Activated CD4-positive, alpha-beta memory T cell treated with anti-CD3 and anti-CD28 coated beads, Interleukin-2, amount 10 ng/mL, durations not matched to agents 7 days and 5 days (primary cell): ENCODE results near the gene CDH23. TPM values are rescaled to one million over a fixed set of nuclear protein-coding genes. Genes with fewer than 3 reads are reported as not detected.
A peak's percentile ranks its signal among the peaks of the same experiment; 100 is the strongest.
"Not testable (repeated sequence)": the region's sequence is repeated elsewhere in the genome, so short reads cannot be mapped to it uniquely, and the experiment has no call there.

ENCODE experiments used
- CTCF ChIA-PET: fragments of 350-600 bp; sonication (Branson Sonifier 250); formaldehyde crosslinking; loops from one replicate; lab custom pipeline; 2021; ENCODE audit warnings: antibody characterized with exemption, inconsistent platforms; lab: Charles Lee
- POLR2A ChIA-PET: fragments of 350-600 bp; sonication (Branson Sonifier 250); formaldehyde crosslinking; loops from one replicate; lab custom pipeline; 2021; ENCODE audit warnings: antibody characterized with exemption; lab: Charles Lee
- DNase-seq: peaks from one replicate; pipeline ENCODE4 v3.0.0-alpha.2; 2020
- H3K27ac Mint-ChIP-seq: one replicate; pipeline ENCODE4 v1.8.0; 2021; ENCODE audit warnings: mild to moderate bottlenecking, mixed read lengths
- H3K27me3 Mint-ChIP-seq: one replicate; pipeline ENCODE4 v1.8.0; 2021; ENCODE audit warnings: mixed read lengths
- H3K36me3 Mint-ChIP-seq: one replicate; pipeline ENCODE4 v1.8.0; 2021; ENCODE audit warnings: low read depth, mixed read lengths
- H3K4me1 Mint-ChIP-seq: one replicate; pipeline ENCODE4 v1.8.0; 2021; ENCODE audit warnings: mixed read lengths
- H3K4me3 Mint-ChIP-seq: one replicate; pipeline ENCODE4 v1.8.0; 2021; ENCODE audit warnings: mild to moderate bottlenecking, mixed read lengths
- H3K9me3 Mint-ChIP-seq: one replicate; pipeline ENCODE4 v1.8.0; 2021; ENCODE audit warnings: mixed read lengths
- total RNA-seq, 2 experiments: library from RNA; stranded (reverse); gene quantifications; one replicate each; pipeline ENCODE4 v1.2.3, GENCODE V29; 2021

Gene CDH23
- total RNA-seq, 2 experiments from 2014 or later: 1.3 TPM

DNA sequence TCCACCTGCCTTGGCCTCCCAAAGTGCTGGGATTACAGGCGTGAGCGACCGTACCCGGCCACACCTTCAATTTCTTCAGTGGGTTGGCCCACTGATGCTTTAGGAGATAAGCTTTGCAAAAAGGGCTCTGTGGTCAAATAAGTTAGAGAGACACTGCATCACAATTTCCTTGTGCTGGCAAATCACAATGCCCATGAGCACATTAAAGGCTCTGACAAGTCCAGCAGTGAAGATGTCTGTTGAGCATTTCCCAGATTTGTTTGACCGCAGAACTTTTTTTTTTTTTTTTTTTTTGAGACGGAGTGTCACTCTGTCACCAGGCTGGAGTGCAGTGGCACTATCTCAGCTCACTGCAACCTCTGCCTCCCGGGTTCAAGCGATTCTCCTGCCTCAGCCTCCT, 203.5 kb downstream of the CDH23 start:
- POLR2A ChIA-PET, H3K4me1 Mint-ChIP-seq, H3K27ac Mint-ChIP-seq, H3K4me3 Mint-ChIP-seq, H3K9me3 Mint-ChIP-seq, DNase-seq, H3K36me3 Mint-ChIP-seq, H3K27me3 Mint-ChIP-seq: not testable (repeated sequence)
- CTCF ChIA-PET: interaction anchor here (0.7 to 0.8 kb wide), 2 partner anchors 9 to 206 kb away, joined by 5 read pairs; no protein-coding TSS in a partner anchor

DNA sequence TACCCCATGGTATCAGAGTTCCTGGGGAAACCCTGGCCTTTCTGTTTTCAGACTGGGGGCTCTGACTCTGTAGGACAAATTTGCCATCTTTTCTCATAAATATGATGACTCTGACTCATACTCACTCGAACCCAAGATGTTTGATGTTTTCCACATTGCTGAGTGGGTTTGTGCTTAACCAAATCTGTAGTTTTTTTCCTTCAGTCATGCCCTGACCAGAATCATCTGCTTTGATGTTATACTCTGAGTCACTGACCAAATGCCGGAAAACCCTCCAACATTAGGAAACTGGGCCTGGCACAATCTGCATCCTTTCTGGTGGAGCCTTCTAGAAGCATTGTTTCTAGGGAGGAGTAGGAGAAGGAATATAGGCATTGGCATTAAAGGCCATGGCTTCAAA, 204.1 kb downstream of the CDH23 start:
- Mint-ChIP-seq H3K4me1 (peaks cover 7% of the 10 kb centered on the region), H3K27me3 (no peaks in the 10 kb centered on the region), H3K36me3 (no peaks in the 10 kb centered on the region), H3K27ac (no peak overlapping the region), H3K9me3 (no peaks in the 10 kb centered on the region), H3K4me3 (no peak overlapping the region)
- POLR2A ChIA-PET: no interaction called here
- CTCF ChIA-PET: interaction anchor here (0.7 kb wide), 1 partner anchor 206 kb away, joined by 5 read pairs; no protein-coding TSS in a partner anchor
- DNase-seq: no peak

DNA sequence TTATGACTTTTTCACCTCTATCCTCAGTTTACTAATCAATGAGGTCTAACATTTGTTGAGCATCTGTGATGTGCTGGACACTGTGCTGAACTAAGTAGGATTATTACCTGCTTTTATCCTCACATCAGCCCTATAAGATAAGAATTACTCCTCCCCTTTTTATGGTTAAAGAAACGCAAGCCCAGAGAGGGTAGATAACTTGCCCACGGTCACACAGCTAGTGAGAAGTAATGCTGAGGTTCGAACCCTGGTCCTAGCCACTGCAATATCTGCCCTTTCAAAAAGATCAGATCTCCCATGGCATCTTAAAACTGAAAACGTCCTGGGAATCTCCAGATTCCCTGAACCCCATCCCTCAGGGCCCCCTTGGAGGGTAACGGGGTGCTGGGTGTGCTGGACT, 204.6 kb downstream of the CDH23 start:
- no peak for DNase-seq
- Mint-ChIP-seq H3K4me3 (no peak overlapping the region), H3K27me3 (no peaks in the 10 kb centered on the region), H3K9me3 (no peaks in the 10 kb centered on the region), H3K36me3 (no peaks in the 10 kb centered on the region), H3K4me1 (peaks cover 7% of the 10 kb centered on the region), H3K27ac (no peak overlapping the region)
- CTCF ChIA-PET: no interaction called here
- POLR2A ChIA-PET: no interaction called here

DNA sequence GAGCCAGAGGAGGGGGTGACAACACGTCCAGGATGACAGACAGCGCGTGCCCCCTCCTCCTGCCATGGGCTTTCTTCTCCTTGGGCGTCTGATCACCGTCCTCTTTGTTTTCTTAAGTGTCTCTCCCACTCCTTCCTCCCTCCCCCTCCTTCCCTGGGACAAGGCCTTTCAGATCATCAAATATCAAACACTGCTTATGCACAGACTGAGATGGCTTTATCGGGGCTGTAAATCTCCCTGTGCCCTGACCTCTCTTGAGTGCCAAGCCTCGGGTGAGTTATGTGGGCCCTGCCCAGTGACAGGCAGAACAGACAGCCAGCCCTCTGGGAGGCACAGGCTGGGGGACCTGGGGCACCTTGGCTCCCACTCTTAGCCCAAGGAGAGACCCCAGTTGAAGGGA, 206.4 kb downstream of the CDH23 start:
- no peaks in the 10 kb centered on the region for H3K9me3 Mint-ChIP-seq
- H3K27me3 Mint-ChIP-seq: no peaks in the 10 kb centered on the region
- no peak overlapping the region for H3K4me3 Mint-ChIP-seq
- DNase-seq: no peak
- H3K36me3 Mint-ChIP-seq: no peaks in the 10 kb centered on the region
- CTCF ChIA-PET: no interaction called here
- POLR2A ChIA-PET: no interaction called here
- H3K27ac Mint-ChIP-seq: no peak overlapping the region
- peaks cover 7% of the 10 kb centered on the region for H3K4me1 Mint-ChIP-seq

DNA sequence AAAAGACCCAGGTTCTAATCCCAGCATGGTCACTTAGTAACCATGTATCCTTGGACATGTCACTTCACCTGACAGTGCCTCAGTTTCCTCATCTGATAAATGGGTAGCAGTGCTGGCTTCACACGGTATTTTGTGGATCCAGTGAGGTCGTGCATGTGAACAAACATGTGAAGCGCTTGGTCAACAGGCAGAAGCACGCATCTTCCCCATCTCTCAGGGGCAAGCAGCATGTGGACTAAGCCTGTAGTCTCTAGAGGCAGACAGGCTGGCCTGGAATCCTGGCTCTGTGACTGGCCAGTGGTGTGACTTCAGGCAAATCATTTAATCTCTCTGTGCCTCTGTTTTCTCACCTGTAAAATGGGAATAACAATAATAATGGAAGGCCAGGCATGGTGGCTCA, 207.0 kb downstream of the CDH23 start:
- Mint-ChIP-seq H3K27me3 (no peaks in the 10 kb centered on the region), H3K4me1 (peaks cover 7% of the 10 kb centered on the region), H3K27ac (no peak overlapping the region), H3K4me3 (no peak overlapping the region), H3K9me3 (no peaks in the 10 kb centered on the region), H3K36me3 (no peaks in the 10 kb centered on the region)
- CTCF ChIA-PET: no interaction called here
- POLR2A ChIA-PET: no interaction called here
- no peak for DNase-seq

DNA sequence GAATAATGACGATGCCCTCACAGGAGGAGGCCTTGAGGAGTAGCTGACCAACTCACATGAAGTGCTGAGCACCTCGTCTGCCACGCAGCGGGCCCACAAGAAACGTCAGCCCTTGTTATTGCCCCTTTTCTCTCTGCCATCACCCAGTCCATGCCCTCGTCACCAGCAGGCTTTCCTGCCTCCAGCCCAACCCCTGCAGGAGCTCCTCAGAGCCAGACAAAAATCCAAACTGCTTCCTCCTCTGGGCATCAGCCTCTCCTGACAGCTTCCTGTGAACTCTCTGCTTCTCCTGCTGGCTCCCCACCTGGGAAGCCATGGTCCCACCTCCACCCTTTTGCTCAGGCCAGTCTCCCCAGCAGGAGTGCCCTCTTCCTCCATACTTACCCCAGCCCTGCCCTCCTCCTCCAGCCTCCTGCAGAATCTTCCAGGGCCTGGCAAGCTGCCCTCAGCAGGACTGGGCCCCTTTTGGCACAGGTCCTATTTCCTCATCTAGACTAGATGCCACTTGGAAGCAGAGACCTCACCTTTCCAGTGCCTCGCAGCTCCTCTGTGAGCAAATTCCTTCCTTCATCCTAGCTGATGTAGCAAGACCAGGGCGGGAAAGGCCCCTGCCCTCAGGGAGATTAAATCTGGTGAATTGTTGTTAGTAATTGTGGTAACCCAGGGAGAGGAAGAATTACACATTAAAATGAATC, 207.8 kb downstream of the CDH23 start:
- DNase-seq: no peak
- Mint-ChIP-seq H3K36me3 (no peaks in the 10 kb centered on the region), H3K27me3 (no peaks in the 10 kb centered on the region), H3K4me3 (no peak overlapping the region), H3K4me1 (peaks cover 7% of the 10 kb centered on the region), H3K27ac (no peak overlapping the region), H3K9me3 (no peaks in the 10 kb centered on the region)
- CTCF ChIA-PET: interaction anchor here (0.5 kb wide), 2 partner anchors 178 to 226 kb away, joined by 3 to 4 read pairs; no protein-coding TSS in a partner anchor
- POLR2A ChIA-PET: no interaction called here

DNA sequence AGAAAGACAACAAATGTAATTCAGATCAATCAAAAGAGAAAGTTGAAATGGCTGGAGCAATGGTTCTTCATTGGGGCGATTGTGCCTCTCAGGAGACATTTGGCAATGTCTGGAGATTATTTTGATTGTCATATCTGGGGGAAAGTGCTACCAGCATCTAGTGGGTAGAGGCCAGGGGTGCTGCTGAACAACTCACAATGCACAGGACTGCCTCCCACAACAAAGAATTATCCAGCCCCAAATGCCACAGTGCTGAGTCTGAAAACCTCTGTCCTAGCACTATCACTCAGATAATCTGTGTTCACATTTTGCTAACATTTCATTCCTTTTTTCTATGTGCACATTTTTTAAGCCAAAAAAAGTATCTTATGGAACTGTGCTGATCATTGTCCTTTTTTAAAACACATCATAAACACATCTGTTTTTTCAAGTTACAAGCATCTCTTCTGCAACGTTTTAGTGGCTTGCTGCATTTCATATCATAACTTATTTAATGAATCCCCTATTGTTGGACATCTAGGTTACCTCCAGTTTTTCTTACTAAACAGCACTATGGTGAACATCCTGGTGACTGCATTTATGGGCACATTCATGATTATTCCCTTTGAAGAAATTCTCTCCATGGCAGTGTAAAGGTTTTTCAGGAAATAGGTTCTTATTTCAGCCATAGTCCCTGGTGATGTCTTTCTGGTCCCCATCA, 208.7 kb downstream of the CDH23 start:
- no peak overlapping the region for H3K27ac Mint-ChIP-seq
- H3K36me3 Mint-ChIP-seq: no peaks in the 10 kb centered on the region
- H3K9me3 Mint-ChIP-seq: no peaks in the 10 kb centered on the region
- peaks cover 2% of the 10 kb centered on the region for H3K27me3 Mint-ChIP-seq
- POLR2A ChIA-PET: no interaction called here
- no peak overlapping the region for H3K4me3 Mint-ChIP-seq
- CTCF ChIA-PET: interaction anchor here (0.5 to 0.7 kb wide), 2 partner anchors 217 to 227 kb away, joined by 3 read pairs; no protein-coding TSS in a partner anchor
- no peak for DNase-seq
- H3K4me1 Mint-ChIP-seq: peaks cover 7% of the 10 kb centered on the region

DNA sequence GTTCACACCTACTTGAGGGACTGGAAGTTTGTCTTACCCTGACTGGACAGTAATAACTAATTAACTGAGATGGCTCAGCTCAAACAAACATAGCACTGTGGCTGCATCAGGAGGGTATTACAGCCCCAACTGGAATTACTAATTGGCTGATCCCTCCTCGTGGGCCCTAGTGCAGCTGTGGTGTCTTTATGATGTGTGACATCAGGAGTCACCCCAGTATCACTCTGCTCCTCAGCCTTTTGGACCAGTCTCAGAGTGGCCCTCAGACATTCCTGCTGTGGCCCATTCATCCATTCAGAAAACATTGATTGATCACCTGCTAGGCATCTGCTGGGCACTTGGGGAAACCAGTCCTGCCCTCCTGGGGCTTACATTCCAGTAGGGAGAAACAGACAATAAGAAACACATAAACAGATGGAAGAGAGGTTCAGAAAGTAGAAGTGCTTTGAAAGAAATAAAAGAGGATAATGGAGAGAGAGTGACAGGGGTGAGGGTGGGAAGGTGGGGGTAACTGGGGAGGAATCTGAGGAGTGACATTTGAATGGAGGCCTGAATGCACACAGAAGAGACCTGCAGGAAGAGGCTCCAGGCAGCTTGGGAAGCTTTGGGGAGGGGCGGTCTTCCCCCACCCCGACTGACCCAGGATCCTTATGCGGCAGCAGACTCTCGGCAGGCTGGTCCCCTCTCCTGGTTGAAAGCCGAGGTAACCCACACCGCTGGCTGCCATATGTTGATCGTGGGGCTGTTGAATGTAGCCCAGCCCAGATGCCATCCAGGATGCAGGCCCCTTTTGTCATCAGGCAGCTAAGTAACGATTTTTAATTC, 209.7 kb downstream of the CDH23 start:
- H3K4me1 Mint-ChIP-seq: no peaks in the 10 kb centered on the region
- no peak overlapping the region for H3K27ac Mint-ChIP-seq
- DNase-seq: no peak
- no peaks in the 10 kb centered on the region for H3K36me3 Mint-ChIP-seq
- H3K27me3 Mint-ChIP-seq: peaks cover 2% of the 10 kb centered on the region
- ChIA-PET POLR2A (no interaction called here), CTCF (interaction anchor here (0.7 to 1.4 kb wide), 3 partner anchors 36 to 216 kb away, joined by 3 to 5 read pairs (median 3); no protein-coding TSS in a partner anchor)
- no peak overlapping the region for H3K4me3 Mint-ChIP-seq
- no peaks in the 10 kb centered on the region for H3K9me3 Mint-ChIP-seq

DNA sequence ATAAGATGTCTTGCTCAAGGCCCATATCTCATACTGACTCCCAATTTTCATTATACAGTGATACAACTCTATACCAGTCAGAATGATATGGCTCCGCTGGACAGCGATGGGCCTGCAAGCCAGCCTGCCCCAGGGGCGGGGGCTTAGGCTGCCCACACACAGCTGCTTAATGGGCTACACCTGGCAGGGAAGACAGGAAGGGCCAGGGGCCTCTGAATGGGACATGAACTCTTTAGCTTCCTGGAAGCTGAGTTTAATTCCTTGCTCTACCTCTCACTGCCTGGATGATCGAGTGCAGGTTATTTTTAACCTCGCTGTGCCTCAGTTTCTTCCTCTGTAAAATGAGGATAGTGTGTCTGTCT, 210.3 kb downstream of the CDH23 start:
- H3K9me3 Mint-ChIP-seq: no peaks in the 10 kb centered on the region
- POLR2A ChIA-PET: no interaction called here
- H3K4me3 Mint-ChIP-seq: no peak overlapping the region
- CTCF ChIA-PET: interaction anchor here (1.1 to 1.4 kb wide), 3 partner anchors 18 to 102 kb away, joined by 3 to 5 read pairs (median 3); no protein-coding TSS in a partner anchor
- H3K36me3 Mint-ChIP-seq: no peaks in the 10 kb centered on the region
- H3K4me1 Mint-ChIP-seq: no peaks in the 10 kb centered on the region
- peaks cover 4% of the 10 kb centered on the region for H3K27me3 Mint-ChIP-seq
- no peak overlapping the region for H3K27ac Mint-ChIP-seq
- DNase-seq: no peak

DNA sequence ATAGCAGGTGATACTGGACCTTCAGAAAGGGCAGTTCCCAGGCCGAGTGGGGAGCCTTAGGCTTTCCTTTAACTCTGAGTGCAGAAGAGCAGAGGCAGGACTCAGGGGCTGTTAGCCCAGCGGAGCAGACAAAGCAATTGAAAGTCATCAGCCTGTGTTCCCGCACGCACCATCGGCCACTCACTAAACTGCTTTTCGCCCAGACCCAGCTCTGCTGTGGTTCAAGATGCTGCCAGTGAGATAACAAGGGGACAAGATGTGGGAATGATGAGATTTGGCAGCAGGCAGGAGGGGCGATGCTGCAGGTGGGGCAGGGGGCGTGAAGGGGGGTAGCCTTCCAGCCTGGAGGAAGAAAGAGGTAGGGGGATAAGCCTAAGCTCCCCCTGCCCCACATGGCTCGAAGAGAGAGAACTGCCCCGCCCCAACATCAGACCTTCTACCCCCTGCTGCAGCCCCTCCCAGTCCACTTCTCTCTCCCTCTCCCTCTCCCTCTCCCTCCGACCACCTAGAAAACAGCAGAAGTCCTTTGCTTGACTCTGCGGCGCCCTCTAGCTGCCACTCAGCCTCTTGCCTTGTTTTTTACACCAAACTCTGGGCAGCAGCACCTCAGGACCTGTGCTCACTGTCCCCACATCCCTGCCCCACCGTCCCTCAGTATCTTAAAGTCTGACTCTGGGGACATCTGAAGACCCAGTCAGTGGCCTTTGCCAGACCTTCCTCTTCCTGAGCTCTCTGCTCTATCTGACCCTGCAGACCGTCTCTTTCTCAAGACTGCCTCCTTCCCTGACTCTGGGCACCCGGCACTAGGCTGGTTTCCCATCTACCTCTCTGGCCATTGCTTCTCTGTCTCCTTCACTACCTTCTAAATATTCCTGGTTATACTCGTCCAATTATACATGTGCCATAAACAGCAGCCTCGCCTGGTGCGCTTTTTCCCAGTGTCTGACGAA, 212.4 kb downstream of the CDH23 start:
- H3K27me3 Mint-ChIP-seq: peaks cover 5% of the 10 kb centered on the region
- no peaks in the 10 kb centered on the region for H3K4me1 Mint-ChIP-seq
- peak; percentile 68 for DNase-seq
- ChIA-PET CTCF (interaction anchor here (0.7 to 2.0 kb wide), 12 partner anchors 9 to 294 kb away, joined by 3 to 10 read pairs (median 4); no protein-coding TSS in a partner anchor), POLR2A (no interaction called here)
- no peaks in the 10 kb centered on the region for H3K36me3 Mint-ChIP-seq
- H3K9me3 Mint-ChIP-seq: no peaks in the 10 kb centered on the region
- H3K27ac Mint-ChIP-seq: no peak overlapping the region
- no peak overlapping the region for H3K4me3 Mint-ChIP-seq

DNA sequence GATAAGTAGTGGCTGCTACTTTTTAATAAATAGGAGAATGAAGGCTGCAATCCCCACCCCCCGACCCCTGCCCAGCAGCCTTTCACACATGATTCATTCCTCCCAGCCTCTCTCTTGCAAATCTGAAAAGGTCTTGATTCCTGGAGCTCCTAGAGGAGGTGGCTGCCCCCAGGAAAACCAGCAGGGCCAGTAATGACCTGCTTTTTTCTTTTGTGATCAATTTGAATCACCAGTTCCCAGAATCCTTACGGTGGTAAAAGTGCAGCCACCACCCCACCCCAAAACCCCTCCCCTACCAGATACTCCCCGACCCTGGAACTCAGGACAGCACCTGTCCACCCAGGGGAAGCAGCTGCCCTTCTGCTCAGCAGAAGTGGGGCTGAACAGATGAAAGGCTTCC, 213.9 kb downstream of the CDH23 start:
- peaks cover 5% of the 10 kb centered on the region for H3K27me3 Mint-ChIP-seq

DNA sequence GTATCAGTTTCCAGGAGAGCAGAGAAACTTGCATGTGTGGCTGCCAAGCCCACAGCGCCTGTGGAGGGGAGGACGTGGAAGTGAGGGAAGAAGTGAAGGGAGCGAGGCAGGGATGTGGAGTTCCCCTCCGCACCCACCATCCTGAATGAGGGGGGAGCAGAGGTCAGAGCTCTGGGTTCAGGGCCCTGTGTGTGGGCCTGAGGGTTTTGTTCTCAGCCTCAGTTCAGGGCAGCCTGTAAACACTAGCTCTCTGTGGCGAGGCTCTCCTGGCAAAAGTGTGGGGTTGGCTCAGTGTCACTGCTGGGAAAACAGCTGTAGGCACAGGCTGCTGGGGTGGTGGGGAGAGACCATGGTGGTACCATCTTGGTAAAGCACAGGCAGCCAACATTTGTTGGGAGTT, 214.4 kb downstream of the CDH23 start:
- H3K36me3 Mint-ChIP-seq: no peaks in the 10 kb centered on the region
- CTCF ChIA-PET: interaction anchor here (1.0 kb wide), 1 partner anchor 22 kb away, joined by 4 read pairs; no protein-coding TSS in a partner anchor
- no peaks in the 10 kb centered on the region for H3K9me3 Mint-ChIP-seq
- H3K4me3 Mint-ChIP-seq: no peak overlapping the region
- peaks cover 5% of the 10 kb centered on the region for H3K27me3 Mint-ChIP-seq
- H3K27ac Mint-ChIP-seq: no peak overlapping the region
- no peaks in the 10 kb centered on the region for H3K4me1 Mint-ChIP-seq
- POLR2A ChIA-PET: no interaction called here
- no peak for DNase-seq

More for the DNA sequence above, 213.9 kb downstream of the CDH23 start:
- Mint-ChIP-seq H3K27ac (no peak overlapping the region), H3K4me3 (no peak overlapping the region), H3K9me3 (no peaks in the 10 kb centered on the region), H3K4me1 (no peaks in the 10 kb centered on the region), H3K36me3 (no peaks in the 10 kb centered on the region)
- no peak for DNase-seq
- POLR2A ChIA-PET: no interaction called here
- CTCF ChIA-PET: interaction anchor here (1.0 kb wide), 1 partner anchor 22 kb away, joined by 4 read pairs; no protein-coding TSS in a partner anchor
